HL-60 (cell line): ENCODE measurements around the gene TPGS1.

Experiments
- CTCF ChIP-seq: IDR thresholded peaks from one replicate; pipeline ENCODE4 v1.5.1; 2011; ENCODE audit warnings: low read length, control low read depth, inconsistent platforms; ENCODE audit not compliant: insufficient read depth
- POLR2AphosphoS5 ChIP-seq: IDR thresholded peaks from 2 replicates; pipeline ENCODE4 v1.6.1; 2012; ENCODE audit warnings: low read depth
- SPI1 ChIP-seq: IDR thresholded peaks from 2 replicates; pipeline ENCODE4 v1.6.1; 2012; ENCODE audit warnings: low read depth, mild to moderate bottlenecking, borderline replicate concordance

DNA sequence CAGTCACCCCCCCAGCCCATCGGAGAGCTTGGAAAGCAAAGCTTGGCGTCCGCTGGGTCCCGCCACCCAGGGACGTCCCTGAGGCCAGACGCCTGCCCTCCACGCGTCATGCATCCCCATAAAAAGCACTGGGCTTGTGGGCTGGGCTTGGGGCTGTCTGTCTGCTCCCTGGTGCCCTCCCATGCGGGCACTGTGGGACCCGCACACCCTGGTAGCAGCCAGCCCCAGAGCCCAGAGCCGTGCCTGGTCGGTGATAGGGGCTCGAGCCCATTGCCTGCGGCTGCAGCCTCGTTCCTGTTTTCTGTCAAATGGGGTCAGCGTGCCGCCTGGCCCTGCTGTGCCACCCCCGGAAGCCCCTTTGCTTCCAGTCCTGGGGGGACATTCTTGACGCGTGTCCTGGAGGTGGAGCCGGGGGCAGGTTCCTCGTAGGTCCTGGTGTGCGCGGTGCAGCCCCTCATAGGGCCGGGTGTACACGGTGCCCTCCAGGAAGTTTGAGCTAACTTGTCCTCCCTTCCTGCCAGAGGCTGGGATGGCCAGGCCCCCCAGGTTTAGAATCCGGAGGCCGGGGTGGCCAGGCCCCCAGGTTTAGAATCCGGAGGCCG, 32.2 kb downstream of the TPGS1 start:
- no peak for TF ChIP-seq POLR2AphosphoS5
- TF ChIP-seq CTCF = no peak
- no peak for TF ChIP-seq SPI1
